Calu3 (cell line): Measurements from ENCODE around the gene GAPVD1. TPM values are rescaled to one million over a fixed set of nuclear protein-coding genes. Genes with fewer than 3 reads are reported as not detected.

Experiments
- BruUV-seq: library from RNA; stranded (reverse); fragments of 400-500 nt; replicated peaks from 2 replicates; lab custom pipeline; 2021; lab: Mats Ljungman, UMichigan
- CTCF ChIA-PET: fragments of 300-600 bp; sonication (Branson Sonifier 250); formaldehyde crosslinking; loops from one replicate; lab custom pipeline; 2022; ENCODE audit warnings: antibody characterized with exemption; lab: Charles Lee
- DNase-seq: peaks from one replicate; pipeline ENCODE4 v3.0.0; 2022
- H3K27ac Mint-ChIP-seq: one replicate; pipeline ENCODE4 v1.8.0; 2022; ENCODE audit warnings: mixed read lengths; ENCODE audit not compliant: unreplicated experiment
- H3K27me3 Mint-ChIP-seq: one replicate; pipeline ENCODE4 v1.8.0; 2022; ENCODE audit warnings: mixed read lengths; ENCODE audit not compliant: unreplicated experiment
- H3K36me3 Mint-ChIP-seq: one replicate; pipeline ENCODE4 v1.8.0; 2022; ENCODE audit warnings: mild to moderate bottlenecking, moderate library complexity, mixed read lengths; ENCODE audit not compliant: insufficient read depth, unreplicated experiment
- H3K4me1 Mint-ChIP-seq: one replicate; pipeline ENCODE4 v1.8.0; 2022; ENCODE audit warnings: mild to moderate bottlenecking, low read depth, mixed read lengths; ENCODE audit not compliant: unreplicated experiment
- H3K4me3 Mint-ChIP-seq: one replicate; pipeline ENCODE4 v1.8.0; 2022; ENCODE audit warnings: mild to moderate bottlenecking, low read depth, moderate library complexity, mixed read lengths; ENCODE audit not compliant: unreplicated experiment
- H3K9me3 Mint-ChIP-seq: one replicate; pipeline ENCODE4 v1.8.0; 2022; ENCODE audit warnings: low read depth, mixed read lengths; ENCODE audit not compliant: unreplicated experiment
- CTCF ChIP-seq: fragments of 200-600 bp; IDR thresholded peaks from one replicate; pipeline ENCODE4 v1.8.0; 2022; ENCODE audit warnings: antibody characterized with exemption; ENCODE audit not compliant: unreplicated experiment
- intact Hi-C: fragments of 100-400 bp; cut with micrococcal nuclease; formaldehyde crosslinking; loops from one replicate; pipeline ENCODE4 v1.10.0; 2022; ENCODE audit not compliant: unreplicated experiment
- total RNA-seq: library from RNA; stranded (reverse); gene quantifications from 2 replicates; pipeline ENCODE4 v1.2.3, GENCODE V29; 2022

The GAPVD1 gene
- total RNA-seq, 1 experiment from 2014 or later: 32.6 TPM

DNA sequence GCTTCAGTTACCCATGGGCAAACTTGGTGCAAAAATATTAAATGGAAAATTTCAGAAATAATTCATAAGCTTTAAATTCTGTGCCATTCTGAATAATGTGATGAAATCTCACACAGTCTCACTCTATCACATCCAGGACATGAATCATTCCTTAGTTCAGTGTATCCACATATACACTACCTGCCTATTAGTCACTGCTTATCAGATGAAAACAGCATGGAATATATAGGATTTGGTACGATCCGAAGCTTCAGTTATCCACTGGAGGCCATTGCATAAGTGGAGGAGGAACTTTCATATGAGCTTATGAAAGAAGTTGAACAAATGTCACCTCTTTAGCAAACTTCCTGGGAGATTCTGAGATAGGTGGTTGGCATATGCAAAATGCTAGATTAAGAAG is 64.2 kb downstream of the GAPVD1 start:
- Mint-ChIP-seq H3K27me3 (no peaks in the 10 kb centered on the region), H3K4me3 (no peak overlapping the region), H3K9me3 (no peaks in the 10 kb centered on the region), H3K4me1 (no peaks in the 10 kb centered on the region), H3K27ac (no peak overlapping the region), H3K36me3 (peaks cover 11% of the 10 kb centered on the region)
- intact Hi-C loops: no loop called here
- BruUV-seq: no TSS peak
- CTCF ChIA-PET: no interaction called here
- no peak for TF ChIP-seq CTCF
- DNase-seq: no peak

DNA sequence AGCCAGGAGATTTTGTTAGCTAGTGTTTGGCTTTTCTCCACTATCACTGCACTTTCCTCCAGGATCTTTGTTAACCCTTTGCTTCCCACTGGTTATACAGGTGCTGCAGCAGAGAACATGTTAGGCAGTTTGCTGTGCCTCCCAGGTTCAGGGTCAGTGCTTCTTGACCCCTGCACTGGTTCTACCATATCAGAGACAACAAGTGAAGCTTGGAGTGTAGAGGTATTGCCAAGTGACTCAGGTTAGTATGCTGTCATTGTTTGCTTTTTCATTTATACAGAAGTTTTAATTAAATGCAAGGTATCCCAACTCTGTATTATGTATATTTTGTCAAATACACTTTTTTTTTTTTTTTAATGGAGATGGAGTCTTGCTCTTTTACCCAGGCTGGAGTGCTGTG is 68.4 kb downstream of the GAPVD1 start:
- Mint-ChIP-seq H3K9me3 (no peaks in the 10 kb centered on the region), H3K4me1 (no peaks in the 10 kb centered on the region), H3K27ac (no peak overlapping the region), H3K27me3 (no peaks in the 10 kb centered on the region), H3K4me3 (no peak overlapping the region), H3K36me3 (peaks cover 15% of the 10 kb centered on the region)
- CTCF ChIA-PET: no interaction called here
- intact Hi-C loops: no loop called here
- BruUV-seq: no TSS peak
- TF ChIP-seq CTCF: no peak
- DNase-seq: no peak

DNA sequence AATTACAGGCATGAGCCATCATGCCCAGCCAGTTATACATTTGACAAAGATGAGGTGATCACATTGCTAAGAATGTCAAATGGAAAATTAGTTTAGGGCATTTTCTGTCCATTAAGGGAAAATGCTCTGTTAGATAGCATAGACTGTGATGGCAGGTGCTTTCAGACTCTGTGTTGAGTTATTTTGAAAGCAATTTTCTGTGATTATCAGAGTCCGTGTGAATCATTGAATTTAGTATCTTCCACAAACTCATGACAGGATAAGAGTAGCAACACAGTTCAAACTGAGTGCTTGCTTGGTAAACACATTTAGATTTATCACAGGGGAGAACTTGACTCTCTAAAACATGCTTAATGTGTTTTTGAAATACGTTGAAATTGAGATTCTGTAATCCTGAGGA is 69.0 kb downstream of the GAPVD1 start:
- intact Hi-C loops: no loop called here
- DNase-seq: no peak
- CTCF ChIA-PET: no interaction called here
- no peaks in the 10 kb centered on the region for H3K4me1 Mint-ChIP-seq
- BruUV-seq: no TSS peak
- peaks cover 15% of the 10 kb centered on the region for H3K36me3 Mint-ChIP-seq
- H3K9me3 Mint-ChIP-seq: no peaks in the 10 kb centered on the region
- no peaks in the 10 kb centered on the region for H3K27me3 Mint-ChIP-seq
- H3K4me3 Mint-ChIP-seq: no peak overlapping the region
- H3K27ac Mint-ChIP-seq: no peak overlapping the region
- TF ChIP-seq CTCF: no peak

GRCh38 chr9:125332527-125332926 is 70.9 kb downstream of the GAPVD1 start:
- Mint-ChIP-seq H3K36me3 (peaks cover 11% of the 10 kb centered on the region), H3K27me3 (no peaks in the 10 kb centered on the region), H3K27ac (no peak overlapping the region), H3K4me1 (no peaks in the 10 kb centered on the region), H3K9me3 (no peaks in the 10 kb centered on the region), H3K4me3 (no peak overlapping the region)
- DNase-seq: no peak
- BruUV-seq: no TSS peak
- intact Hi-C loops: no loop called here
- no peak for TF ChIP-seq CTCF
- CTCF ChIA-PET: no interaction called here

DNA sequence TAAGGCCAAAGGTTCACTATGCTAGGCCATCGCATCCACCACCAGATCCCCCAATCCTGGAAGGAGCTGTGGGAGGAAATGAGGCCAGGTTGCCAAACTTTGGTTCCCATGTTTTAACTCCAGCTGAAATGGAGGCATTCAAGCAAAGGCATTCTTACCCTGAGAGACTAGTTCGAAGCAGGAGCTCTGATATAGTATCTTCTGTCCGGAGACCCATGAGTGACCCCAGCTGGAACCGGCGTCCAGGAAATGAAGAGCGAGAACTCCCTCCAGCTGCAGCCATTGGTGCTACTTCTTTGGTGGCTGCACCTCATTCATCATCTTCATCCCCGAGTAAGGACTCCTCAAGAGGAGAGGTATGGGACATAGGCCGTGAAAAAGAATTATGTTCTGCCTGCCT is 75.6 kb downstream of the GAPVD1 start:
- no peaks in the 10 kb centered on the region for H3K27me3 Mint-ChIP-seq
- no peak for DNase-seq
- CTCF ChIA-PET: no interaction called here
- no peaks in the 10 kb centered on the region for H3K9me3 Mint-ChIP-seq
- no peak overlapping the region for H3K27ac Mint-ChIP-seq
- intact Hi-C loops: no loop called here
- peaks cover 8% of the 10 kb centered on the region for H3K36me3 Mint-ChIP-seq
- H3K4me1 Mint-ChIP-seq: no peaks in the 10 kb centered on the region
- H3K4me3 Mint-ChIP-seq: no peak overlapping the region
- BruUV-seq: no TSS peak
- no peak for TF ChIP-seq CTCF
